NCI-H2227 treated with DMSO at 0.1 percent for 48 hours (cell line): ENCODE results near the gene SMARCE1.

ENCODE experiments used
- DNase-seq: peaks from one replicate; lab custom pipeline; 2025; lab: John Stamatoyannopoulos, UW

Gene SMARCE1

GRCh38 chr17:40645943-40646342 is 1.7 kb downstream of the SMARCE1 start:
- DNase-seq = no peak

GRCh38 chr17:40645291-40645690 is 2.3 kb downstream of the SMARCE1 start:
- DNase-seq = no peak

- no peak for DNase-seq
These were observed 9.7 kb downstream of the SMARCE1 start for GRCh38 chr17:40637931-40638330.

DNA sequence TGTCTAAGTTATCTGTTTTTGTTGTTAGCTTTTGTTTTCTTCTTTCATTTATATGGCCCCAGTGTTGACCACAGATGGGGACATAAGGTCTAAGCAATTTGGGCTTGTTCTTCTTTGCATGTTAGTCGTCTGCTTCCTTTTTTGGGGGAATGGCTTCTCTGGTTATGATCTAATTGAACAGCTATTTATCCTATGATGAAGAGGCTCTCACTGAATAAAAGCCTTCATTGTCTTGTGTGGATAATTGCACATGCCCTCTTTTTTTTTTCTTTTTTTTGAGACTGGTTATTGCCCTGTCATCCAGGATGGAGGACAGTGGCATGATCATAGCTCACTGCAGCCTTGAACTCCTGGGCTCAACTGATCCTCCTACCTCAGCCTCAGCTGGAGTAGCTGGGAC is 13.7 kb downstream of the SMARCE1 start:
- DNase-seq = no peak

- DNase-seq = no peak
These were observed 15.4 kb downstream of the SMARCE1 start for GRCh38 chr17:40632216-40632615.

GRCh38 chr17:40629842-40630241 is 17.8 kb downstream of the SMARCE1 start:
- DNase-seq = no peak

DNA sequence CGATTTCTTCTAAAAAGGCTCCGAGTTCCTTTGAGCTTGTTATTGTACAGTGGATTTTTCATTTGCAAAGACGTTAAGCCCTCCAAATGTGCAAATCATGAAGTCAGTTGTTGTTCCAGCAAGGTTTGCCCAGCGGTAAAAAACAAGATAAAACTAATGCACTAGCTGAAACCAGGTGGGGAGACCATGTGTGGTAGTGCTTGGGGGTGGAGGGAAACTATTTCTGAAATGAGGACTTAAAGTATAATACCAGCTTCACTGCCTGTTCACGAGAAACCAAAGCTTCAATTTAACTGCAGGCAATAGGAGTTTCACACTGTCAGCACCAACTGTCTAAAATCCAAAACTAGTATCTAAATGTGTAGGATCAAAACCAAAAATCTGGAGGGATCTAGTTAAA is 22.3 kb downstream of the SMARCE1 start:
- DNase-seq = no peak

DNA sequence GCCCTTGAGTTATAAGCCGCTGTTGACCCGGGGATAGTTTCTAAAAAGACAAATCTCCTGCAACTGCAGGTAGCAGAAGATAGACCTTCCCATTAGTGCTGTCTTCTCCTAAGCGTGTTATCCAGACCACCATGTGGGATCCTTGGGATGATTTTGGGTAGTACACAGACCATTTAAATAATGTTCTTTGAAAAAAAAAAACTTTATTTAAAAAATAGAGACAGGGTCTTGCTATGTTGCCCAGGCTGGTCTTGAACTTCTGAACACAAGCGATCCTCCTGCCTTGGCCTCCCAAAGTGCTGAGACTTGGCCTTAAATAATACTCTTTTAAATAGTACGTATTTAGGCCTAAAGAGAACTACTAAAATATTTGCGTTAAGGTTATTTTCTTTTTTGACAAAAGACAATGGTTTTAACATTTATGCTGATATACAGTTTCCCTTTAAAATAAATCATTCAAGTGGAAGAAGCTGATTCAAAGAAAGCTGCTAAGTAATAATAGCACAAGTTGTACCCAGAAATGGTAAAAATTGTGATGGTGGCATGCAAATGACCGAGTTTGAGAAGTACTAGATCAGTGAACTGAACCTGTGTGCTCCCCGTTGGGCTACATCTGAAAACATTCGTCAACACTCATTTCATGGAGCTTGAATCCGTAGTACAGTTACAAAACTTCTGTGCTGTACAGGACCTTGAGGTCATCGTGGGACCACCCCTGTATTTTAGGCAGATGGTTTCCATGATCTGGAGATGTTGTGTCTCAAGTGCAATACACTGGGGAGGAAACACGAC is 24.0 kb downstream of the SMARCE1 start:
- no peak for DNase-seq

DNA sequence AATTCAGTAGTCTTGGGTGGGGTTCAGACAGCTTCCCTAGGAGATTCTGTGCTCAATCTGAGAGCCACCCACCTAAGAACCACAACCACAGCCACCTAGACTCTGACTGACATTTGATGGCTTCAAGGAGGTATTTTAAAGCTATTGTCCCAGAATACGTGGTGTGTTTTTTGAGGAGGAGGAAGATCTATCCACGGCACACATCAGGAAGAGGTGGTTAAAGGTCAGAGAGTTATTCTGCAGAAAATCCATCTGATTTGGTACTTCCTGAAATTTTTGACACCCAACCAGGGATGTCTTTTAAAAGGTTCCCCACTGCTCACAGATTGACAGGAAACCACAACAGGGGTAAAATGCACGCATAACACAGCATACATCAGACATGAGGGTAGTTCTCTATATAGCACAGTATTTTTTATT is 25.1 kb downstream of the SMARCE1 start:
- no peak for DNase-seq

GRCh38 chr17:40621578-40621977 is 26.0 kb downstream of the SMARCE1 start:
- no peak for DNase-seq

GRCh38 chr17:40621019-40621418 is 26.6 kb downstream of the SMARCE1 start:
- DNase-seq = no peak

DNA sequence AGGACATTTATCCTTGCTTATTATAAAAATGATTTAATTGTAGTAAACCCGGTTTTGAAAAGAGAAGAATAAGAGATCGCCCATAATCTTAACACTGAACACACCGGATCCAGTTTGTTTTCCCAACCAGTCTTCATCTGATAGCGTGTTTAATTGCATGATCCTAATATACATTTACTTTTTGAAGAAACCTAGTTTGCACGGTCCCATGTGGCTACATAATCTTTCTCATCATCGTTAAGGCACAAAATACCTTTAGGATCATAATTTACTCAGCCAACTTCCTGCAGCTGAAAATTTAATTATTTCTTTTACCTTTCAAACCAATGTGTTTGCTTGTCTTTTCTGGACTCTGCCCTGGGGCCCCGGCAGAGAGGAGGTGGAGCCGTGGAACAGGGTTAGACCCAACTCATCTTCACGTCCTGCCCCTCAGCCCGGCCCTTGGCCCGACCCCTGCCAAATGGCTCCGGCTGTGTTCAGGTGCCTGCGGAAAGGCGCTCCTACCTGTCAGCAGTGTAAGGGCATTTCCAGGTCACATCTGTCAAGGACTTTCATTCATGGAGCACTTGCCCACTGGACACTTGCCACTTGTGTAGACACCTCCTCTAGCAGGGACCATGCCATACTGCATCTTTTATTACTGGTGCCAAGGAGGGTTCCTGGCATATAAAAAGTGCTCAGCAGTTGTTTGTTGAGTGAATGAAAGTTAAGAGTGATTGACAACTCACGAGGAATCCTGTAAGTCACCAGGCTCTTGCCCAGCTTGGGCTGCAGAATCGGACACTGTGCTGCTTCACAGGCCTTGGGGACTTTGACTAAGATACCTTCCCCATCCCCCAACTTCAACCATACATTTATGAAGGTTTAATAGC is 28.6 kb downstream of the SMARCE1 start:
- DNase-seq = no peak

DNA sequence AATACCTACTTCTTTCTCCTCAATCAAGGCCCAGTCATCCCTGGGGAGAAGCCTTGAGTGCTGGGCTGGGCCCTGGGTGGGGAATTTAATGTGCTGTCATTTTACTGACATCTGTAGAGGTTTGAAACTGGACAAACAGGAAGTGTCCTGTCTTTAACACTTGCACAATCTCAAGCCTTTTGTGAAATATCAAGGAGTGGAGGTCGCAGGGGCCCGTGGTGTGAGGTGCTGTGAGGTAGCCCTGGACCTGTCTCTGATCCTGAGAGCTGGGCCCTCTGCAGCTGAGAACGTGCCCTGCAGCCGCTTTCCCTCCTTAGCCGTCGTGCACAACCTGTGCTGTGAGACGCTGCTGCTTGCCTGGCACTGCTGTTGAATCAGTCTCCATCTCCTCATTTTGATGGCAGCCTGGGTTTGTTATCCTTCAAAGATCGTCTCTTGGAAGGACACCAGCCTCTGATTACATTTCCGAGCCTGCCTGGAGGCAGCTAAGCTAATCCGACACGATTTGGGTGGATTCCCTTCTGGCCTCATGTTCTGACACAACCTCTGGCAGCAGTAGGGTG is 29.9 kb downstream of the SMARCE1 start:
- no peak for DNase-seq

- no peak for DNase-seq
These were observed 31.0 kb downstream of the SMARCE1 start for GRCh38 chr17:40616592-40616991.

DNA sequence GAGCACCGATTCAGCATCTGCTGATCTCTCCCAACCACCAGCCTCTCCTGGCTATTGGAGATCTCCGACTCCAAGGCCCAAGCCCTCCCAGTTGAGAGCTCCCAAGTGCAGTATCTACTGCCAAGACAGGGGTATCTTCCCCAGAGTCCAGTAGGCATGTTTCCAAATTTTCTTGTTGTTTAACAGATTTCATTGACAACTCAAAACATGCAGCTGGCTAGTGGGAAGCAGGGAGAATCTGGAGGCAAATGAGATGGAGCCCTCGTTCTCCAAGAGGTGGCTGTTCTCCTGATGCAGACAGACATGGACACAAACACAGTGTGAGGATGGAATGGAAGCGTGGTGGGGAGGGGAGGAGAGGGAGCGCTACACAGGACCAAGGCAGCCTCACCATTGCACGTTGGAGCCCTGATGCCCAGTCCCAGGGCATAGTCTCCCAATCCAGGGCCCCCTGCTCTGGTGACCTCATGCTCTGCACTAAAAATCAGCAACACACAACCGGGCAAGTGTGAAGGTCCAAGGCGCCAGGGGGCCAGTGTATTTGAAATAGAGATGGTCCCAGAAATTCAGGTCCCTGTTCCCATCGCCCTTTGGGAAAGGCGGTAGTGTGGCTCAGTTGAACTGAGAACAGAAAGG is 31.7 kb downstream of the SMARCE1 start:
- DNase-seq = no peak

GRCh38 chr17:40615068-40615840 is 32.4 kb downstream of the SMARCE1 start:
- DNase-seq = peak; percentile 8

GRCh38 chr17:40614431-40615067 is 33.1 kb downstream of the SMARCE1 start:
- no peak for DNase-seq

DNA sequence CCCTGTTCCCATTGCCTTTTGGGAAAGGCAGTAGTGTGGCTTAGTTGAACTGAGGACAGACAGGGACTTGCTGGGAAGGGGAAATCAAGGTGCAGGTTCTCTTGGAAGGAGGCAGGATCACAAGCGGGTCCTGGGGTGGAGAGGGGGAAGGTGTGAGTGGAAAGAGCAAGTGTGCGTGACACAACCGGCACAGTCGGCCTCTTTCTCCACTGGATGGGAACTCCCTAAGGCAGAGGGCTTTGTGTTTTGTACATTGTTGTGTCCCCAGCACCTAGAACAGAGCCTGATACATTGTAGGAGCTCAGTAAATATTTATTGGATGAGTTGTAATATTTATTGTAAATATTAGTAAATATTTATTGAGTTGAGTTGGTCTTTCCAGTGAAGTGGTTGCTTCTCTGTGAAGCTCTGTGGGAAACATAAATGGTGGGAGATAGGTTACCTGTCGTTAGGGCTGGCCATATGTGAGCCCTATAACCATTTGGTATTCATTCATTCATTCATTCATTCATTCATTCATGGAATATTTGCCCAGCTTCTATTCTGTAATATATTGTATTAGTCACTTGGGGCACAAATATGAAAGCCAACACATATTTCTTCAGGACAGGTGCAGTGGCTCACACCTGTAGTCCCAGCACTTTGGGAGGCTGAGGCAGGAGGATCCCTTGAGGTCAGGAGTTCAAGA is 34.0 kb downstream of the SMARCE1 start:
- DNase-seq = no peak

GRCh38 chr17:40612599-40613244 is 34.9 kb downstream of the SMARCE1 start:
- DNase-seq = no peak
